ENCODE data around the gene CCDC183.

DNA sequence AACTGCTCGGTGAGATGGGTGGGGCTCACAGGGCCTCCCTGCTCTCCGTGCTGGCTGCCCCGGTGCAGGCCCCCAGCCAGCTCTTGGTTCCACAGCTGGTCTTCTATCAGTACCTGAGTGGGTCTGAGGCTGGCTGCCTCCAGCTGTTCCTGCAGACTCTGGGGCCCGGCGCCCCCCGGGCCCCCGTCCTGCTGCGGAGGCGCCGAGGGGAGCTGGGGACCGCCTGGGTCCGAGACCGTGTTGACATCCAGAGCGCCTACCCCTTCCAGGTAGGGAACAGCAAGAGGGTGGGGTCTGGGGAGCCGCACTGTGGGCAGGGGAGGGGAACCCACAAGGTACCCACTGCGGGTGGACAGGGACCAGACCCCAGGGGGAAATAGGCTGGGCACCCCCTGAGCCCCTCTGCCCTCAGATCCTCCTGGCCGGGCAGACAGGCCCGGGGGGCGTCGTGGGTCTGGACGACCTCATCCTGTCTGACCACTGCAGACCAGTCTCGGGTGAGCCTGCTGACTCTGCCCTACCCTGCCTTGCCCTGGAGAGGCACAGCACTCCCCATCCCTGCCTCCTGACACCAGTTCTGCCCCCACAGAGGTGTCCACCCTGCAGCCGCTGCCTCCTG lies 58.8 kb downstream of the CCDC183 start:
- TF ChIP-seq, protein P1, sequence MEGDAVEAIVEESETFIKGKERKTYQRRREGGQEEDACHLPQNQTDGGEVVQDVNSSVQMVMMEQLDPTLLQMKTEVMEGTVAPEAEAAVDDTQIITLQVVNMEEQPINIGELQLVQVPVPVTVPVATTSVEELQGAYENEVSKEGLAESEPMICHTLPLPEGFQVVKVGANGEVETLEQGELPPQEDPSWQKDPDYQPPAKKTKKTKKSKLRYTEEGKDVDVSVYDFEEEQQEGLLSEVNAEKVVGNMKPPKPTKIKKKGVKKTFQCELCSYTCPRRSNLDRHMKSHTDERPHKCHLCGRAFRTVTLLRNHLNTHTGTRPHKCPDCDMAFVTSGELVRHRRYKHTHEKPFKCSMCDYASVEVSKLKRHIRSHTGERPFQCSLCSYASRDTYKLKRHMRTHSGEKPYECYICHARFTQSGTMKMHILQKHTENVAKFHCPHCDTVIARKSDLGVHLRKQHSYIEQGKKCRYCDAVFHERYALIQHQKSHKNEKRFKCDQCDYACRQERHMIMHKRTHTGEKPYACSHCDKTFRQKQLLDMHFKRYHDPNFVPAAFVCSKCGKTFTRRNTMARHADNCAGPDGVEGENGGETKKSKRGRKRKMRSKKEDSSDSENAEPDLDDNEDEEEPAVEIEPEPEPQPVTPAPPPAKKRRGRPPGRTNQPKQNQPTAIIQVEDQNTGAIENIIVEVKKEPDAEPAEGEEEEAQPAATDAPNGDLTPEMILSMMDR (IDR thresholded peaks at IDR 0.05; ENCODE audit: low read depth, low read length, poor library complexity, severe bottlenecking): no peak
- no peak for TF ChIP-seq EZH2phosphoT487 (IDR thresholded peaks at IDR 0.05; ENCODE audit: borderline replicate concordance, low read length)

Measured in DOHH2 (cell line).